GM12874 (cell line): Measurements from ENCODE around the gene AATK.

Experiments used
- TF ChIP-seq, protein P1 (sequence below): IDR thresholded peaks from 2 replicates; pipeline ENCODE4 v1.5.1; 2011; ENCODE audit warnings: low read depth, mild to moderate bottlenecking, control low read depth, low read length, moderate library complexity; ENCODE audit not compliant: insufficient read depth

Gene AATK

DNA sequence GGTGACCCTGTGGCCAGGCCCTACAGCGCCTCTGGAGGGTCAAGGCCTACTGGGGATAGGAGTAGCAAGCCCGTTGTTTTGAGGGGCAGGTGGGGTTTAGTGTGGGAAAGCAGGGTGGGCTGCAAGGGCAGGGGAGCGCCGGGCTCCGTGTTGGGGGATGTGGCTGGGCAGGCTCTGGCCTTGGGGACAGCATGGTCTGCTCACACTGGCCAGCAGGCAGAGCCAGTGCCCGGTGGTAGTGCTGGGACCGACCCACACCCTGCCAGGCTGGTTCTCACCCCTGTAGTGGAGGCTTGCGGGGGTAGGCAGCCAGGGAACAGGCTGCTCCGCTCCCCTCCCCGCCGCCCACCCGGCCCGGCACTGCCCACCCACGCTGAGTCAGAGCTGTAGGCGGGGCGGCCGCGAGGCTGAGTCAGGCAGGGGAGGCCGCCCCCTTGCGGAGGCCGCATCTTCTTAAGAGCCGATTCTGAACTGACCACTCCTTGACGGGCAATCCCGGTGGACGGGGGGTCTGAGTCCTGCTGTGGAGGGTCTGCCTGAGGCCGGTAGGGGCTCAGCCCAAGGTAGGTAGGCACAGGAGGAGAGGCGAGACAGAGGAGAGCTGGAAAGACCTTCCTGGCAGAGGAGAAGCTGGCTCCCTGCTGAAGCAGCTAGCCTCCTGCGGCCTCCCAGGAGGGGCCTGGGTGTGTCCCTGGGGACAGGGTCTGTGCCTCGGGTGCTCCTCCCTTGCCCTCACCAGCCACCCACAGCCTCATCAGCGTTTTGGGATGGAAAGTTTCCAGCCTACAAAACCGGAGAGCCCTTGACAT lies 68.7 kb downstream of the AATK start:
- TF ChIP-seq, protein P1, sequence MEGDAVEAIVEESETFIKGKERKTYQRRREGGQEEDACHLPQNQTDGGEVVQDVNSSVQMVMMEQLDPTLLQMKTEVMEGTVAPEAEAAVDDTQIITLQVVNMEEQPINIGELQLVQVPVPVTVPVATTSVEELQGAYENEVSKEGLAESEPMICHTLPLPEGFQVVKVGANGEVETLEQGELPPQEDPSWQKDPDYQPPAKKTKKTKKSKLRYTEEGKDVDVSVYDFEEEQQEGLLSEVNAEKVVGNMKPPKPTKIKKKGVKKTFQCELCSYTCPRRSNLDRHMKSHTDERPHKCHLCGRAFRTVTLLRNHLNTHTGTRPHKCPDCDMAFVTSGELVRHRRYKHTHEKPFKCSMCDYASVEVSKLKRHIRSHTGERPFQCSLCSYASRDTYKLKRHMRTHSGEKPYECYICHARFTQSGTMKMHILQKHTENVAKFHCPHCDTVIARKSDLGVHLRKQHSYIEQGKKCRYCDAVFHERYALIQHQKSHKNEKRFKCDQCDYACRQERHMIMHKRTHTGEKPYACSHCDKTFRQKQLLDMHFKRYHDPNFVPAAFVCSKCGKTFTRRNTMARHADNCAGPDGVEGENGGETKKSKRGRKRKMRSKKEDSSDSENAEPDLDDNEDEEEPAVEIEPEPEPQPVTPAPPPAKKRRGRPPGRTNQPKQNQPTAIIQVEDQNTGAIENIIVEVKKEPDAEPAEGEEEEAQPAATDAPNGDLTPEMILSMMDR = no peak

DNA sequence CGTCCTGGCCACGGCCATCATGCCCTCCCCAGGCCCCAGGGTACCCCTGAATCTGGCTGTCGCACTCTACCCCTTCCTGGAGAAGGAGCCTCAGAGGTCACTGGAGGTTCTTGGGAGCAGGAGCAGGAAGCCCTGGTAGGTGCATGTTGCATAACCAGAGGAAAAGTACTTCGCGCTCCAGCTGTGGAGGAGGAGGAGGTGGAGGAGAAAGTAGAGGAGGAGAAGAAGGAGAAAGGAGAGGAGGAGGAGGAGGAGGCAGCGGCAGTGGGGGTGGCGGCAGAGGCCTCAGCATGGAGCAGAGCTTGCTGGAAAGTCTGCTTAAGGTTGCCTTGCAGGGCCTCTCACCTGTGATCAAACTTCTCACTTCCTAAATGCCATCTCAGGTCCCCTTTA lies 69.3 kb downstream of the AATK start:
- TF ChIP-seq, protein P1 = no peak

DNA sequence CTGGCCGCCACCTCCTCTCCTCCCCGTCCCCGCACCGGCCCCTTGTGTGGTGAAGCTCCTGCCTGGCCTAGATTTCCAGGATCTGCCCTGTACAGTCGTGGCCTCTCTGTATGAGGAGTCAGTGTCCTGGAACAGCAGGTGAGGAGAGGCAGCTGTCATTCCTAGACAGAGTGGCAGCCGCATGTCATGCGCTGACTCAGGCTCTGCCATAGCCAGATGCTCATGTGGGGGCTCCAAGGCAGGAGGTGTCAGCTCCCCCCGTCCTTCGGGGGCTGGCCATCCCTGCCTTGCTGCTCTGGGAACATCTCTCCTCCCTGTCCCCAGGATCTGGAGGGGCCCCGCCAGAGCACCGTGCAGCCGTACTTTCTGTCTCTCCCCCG lies 70.6 kb downstream of the AATK start:
- TF ChIP-seq, protein P1 = no peak

DNA sequence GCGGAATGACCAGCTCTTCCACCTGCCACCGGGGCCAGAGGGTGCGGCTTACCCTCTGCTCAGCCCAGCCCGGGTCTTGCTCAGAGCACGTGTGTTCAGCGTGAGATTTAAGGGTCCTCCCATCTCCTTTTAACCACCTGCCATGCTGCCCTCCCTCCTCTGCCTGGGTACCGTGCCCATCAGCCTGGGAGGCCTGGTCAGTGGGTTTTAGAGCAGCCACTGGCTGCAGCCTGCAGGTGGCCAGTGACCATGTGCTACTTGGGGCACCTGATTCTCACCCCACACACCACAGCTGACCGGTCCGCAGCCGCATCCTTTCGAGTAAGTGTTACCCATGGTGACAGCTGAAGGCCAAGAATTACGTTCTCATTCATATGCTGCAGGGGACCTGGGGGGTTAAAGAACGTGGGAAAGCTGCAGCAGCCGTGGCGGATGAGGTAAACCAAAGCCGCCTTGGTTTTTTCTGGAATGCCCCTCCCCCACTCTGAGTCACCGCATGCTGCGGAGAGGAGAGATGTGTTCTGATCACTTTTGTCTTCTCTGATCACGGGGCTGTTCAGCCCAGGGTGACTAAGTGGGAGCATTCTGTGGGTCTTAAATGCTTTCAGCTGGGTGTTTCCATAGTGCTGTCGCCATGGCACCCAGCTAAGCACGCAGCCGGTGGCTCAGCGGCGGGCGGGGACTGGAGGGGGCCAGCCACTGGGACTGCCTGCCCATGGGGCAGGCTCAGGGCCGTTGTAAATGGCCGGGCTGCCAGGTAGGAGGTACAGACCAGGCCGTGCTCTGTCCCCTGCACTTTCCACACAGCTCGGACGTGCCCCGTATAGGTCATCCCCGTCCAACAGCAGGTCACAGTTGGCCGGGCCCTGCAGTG lies 71.3 kb downstream of the AATK start:
- TF ChIP-seq, protein P1 = no peak

DNA sequence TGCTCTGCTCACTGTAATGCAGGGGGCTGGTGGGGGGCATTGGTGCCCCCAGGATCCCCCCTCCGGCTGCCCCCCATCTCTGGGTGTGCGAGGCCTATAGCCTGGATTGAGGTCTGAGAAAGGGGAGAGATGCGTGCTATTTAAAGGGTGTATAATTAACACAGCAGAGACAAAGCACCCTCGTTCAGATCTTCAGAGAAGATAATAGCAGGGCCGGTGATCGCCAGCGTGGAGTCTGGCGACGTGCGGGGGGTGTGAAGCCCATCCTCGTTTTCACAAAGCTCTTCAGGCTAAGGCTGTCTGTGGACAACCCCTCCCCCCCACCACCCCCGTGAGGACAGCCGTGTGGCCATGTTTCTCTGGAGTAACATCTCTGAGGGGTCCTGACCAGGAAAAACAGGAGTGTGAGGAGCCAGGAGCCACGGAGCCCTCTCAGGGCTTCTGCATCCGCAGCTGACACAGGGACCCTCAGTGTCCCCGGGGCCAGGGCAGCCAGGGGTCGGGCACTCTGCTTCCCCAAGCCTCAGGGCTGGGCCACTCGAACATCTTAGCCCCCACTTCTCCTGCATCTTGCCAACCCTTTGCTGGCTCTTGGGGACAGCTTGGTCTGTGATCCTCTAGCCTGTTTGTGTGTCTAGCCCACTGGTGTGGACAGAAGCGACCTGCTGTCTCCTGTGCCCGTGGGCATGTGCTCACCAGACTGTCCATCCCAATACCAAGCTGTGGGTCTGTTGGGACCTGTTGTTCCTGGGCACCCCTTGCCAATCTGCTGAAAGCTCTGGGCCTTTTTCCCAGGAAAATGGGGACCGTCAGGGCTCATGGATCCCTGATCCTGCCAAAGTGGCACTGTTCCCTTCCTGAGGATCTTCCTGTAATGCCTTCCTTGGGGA lies 72.2 kb downstream of the AATK start:
- TF ChIP-seq, protein P1 = no peak

DNA sequence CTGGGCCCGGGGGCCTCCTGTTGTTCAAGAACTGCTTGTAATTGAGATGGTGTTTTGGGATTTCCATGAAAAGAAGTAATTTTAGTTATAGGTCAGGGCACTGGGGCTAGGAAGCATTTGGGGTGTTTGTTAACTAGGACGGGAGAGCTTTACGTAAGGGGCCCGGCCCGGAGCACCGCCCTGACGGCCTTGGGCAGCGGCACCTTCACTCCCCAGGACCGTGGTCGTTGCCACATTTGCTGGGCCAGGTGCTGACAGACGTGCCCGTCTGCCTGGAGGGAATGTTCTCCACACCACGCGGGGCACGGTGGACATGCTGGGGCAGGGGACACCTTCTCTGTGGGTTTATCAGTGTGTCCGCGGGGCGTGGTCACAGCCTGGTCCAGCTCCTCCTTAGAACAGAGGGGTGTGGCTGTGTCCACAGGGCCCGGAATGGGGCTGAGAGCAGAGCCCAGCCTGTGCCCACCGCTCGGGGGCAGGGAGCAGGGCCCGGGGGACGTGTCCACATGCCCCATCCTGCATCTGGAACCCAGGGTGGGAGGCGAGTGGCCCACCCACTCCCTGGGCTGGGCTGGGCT lies 73.4 kb downstream of the AATK start:
- TF ChIP-seq, protein P1 = no peak
